ENCODE measurements around the gene GOPC. TPM values are rescaled to one million over a fixed set of nuclear protein-coding genes. Genes with fewer than 3 reads are reported as not detected.

The GOPC gene
- total RNA-seq, 2 experiments from 2014 or later = 20.1 to 29.1 TPM

DNA sequence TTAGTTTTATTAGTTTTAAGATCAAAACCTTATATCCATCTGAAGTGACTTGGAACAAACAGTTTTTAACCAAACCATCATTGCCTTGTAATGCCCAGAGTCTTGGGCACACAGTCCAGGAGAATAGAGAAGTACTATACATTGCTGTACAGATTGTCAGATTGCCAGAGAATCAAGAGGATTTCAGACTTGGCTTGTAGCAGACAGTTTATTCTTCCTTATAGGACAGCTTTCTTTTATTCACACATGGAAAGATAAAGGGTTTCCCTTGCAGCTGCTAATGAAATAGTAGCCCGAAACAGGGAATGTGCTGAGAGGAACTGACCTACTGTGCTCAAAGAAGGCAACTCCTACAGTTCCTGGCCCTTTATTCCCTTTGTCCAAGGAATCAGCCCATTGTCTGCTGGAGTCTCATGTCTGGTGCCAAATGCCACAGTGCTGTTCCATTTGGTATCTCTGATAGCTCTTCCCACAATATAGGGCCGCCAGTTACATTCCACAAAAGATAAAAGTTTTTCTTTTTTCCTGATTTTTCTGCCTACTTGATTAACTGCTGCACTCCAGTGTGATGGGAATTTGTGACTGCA lies 89.2 kb downstream of the GOPC start:
- ChIA-PET POLR2A (no interaction called here), CTCF (ENCODE audit: unreplicated experiment) (no interaction called here)
- Histone ChIP-seq H2AFZ (ENCODE audit: low read length) (no peak overlapping the region), H3K4me2 (ENCODE audit: low read length) (no peak overlapping the region), H3K4me1 (ENCODE audit: insufficient read depth, low read length, poor library complexity, severe bottlenecking) (no peaks in the 10 kb centered on the region), H3K9me3 (ENCODE audit: low read length) (no peaks in the 10 kb centered on the region), H3K36me3 (ENCODE audit: insufficient read depth, low read length) (no peaks in the 10 kb centered on the region), H4K20me1 (ENCODE audit: insufficient read depth, low read length) (no peaks in the 10 kb centered on the region), H3K27ac (ENCODE audit: low read depth, low read length, poor library complexity, severe bottlenecking) (no peak overlapping the region), H3K9me2 (ENCODE audit: insufficient read depth, low read length) (no peaks in the 10 kb centered on the region), H3K79me2 (ENCODE audit: insufficient read depth, low read depth, low read length) (no peaks in the 10 kb centered on the region), H3K4me3 (ENCODE audit: low read depth, low read length, poor library complexity, severe bottlenecking) (no peak overlapping the region)
- BruUV-seq (replicated peaks) = no TSS peak
- no peak for TF ChIP-seq EZH2phosphoT487 (IDR thresholded peaks at IDR 0.05; ENCODE audit: borderline replicate concordance, low read depth, low read length)
- TF ChIP-seq, protein P1, sequence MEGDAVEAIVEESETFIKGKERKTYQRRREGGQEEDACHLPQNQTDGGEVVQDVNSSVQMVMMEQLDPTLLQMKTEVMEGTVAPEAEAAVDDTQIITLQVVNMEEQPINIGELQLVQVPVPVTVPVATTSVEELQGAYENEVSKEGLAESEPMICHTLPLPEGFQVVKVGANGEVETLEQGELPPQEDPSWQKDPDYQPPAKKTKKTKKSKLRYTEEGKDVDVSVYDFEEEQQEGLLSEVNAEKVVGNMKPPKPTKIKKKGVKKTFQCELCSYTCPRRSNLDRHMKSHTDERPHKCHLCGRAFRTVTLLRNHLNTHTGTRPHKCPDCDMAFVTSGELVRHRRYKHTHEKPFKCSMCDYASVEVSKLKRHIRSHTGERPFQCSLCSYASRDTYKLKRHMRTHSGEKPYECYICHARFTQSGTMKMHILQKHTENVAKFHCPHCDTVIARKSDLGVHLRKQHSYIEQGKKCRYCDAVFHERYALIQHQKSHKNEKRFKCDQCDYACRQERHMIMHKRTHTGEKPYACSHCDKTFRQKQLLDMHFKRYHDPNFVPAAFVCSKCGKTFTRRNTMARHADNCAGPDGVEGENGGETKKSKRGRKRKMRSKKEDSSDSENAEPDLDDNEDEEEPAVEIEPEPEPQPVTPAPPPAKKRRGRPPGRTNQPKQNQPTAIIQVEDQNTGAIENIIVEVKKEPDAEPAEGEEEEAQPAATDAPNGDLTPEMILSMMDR (conservative IDR thresholded peaks at IDR 0.05; ENCODE audit: low read length) = no peak
- intact Hi-C loops (cut with micrococcal nuclease; ENCODE audit: unreplicated experiment) = no loop called here
- DNase-seq (ENCODE audit: low spot score) = no peak

DNA sequence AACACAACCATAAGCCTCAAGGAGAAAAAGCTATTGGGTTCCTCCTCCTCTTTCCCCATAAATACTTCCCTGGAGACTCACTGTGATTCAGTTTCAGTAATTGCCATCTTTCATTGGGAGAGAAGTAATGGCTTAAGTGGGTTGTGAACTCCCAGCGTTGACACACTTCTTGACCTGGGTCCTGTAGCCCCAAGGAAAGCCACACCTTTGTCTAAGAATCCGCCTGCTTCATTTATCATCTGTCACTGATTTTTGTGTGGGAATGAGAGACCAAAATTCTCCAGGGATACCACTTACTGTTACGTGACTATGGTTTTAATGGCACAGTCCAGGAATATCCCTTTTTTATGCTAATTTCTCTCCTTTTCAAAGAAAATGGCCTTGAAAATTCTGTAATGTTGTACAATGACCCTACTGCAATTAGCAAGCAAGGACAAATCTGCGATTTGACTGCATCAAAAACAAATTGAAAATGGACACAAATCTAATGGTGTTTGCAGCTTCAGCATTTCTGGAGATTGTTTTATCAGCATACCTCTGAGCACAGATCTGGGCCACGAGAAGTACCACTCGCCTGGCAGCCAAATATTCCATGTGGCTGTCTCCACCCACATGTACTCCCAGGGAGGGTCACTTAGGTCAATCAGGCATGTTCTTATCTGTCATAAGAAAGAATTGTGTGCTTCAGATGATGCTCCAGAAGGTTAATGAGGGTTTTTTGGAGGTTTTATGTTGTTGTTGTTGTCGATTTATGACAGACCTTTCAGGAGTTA lies 90.1 kb downstream of the GOPC start:
- BruUV-seq (replicated peaks) = no TSS peak

More for the DNA sequence above, 90.1 kb downstream of the GOPC start:
- no peak overlapping the region for H2AFZ ChIP-seq (ENCODE audit: low read length)
- ChIA-PET POLR2A (no interaction called here), CTCF (ENCODE audit: unreplicated experiment) (no interaction called here)
- DNase-seq (ENCODE audit: low spot score) = no peak
- intact Hi-C loops (cut with micrococcal nuclease; ENCODE audit: unreplicated experiment) = no loop called here
- no peak overlapping the region for H3K4me2 ChIP-seq (ENCODE audit: low read length)
- TF ChIP-seq, protein P1 (conservative IDR thresholded peaks at IDR 0.05; ENCODE audit: low read length) = no peak
- no peak for TF ChIP-seq EZH2phosphoT487 (IDR thresholded peaks at IDR 0.05; ENCODE audit: borderline replicate concordance, low read depth, low read length)
- no peaks in the 10 kb centered on the region; the same call in 1 of the 2 replicates for H4K20me1 ChIP-seq (ENCODE audit: insufficient read depth, low read length)
- H3K4me3 ChIP-seq (ENCODE audit: low read depth, low read length, poor library complexity, severe bottlenecking) = no peak overlapping the region
- no peaks in the 10 kb centered on the region for H3K36me3 ChIP-seq (ENCODE audit: insufficient read depth, low read length)
- no peaks in the 10 kb centered on the region for H3K4me1 ChIP-seq (ENCODE audit: insufficient read depth, low read length, poor library complexity, severe bottlenecking)
- no peaks in the 10 kb centered on the region for H3K9me2 ChIP-seq (ENCODE audit: insufficient read depth, low read length)
- H3K9me3 ChIP-seq (ENCODE audit: low read length) = no peaks in the 10 kb centered on the region
- H3K79me2 ChIP-seq (ENCODE audit: insufficient read depth, low read depth, low read length) = no peaks in the 10 kb centered on the region
- no peak overlapping the region for H3K27ac ChIP-seq (ENCODE audit: low read depth, low read length, poor library complexity, severe bottlenecking)

Other genes with a start within 250 kb of the GOPC start
- gene ROS1, start 176.6 kb downstream of the GOPC start, total RNA-seq (2014; rRNA removed; shearing (Covaris generic)) = not detected in 2 replicates
- not detected in 2 replicates for gene ROS1, start 176.6 kb downstream of the GOPC start, total RNA-seq (2022)
- not detected in 2 replicates for gene DCBLD1, start 119.8 kb downstream of the GOPC start, total RNA-seq (2014; rRNA removed; shearing (Covaris generic))
- 0.08 and 0.39 TPM in 2 replicates for gene DCBLD1, start 119.8 kb downstream of the GOPC start, total RNA-seq (2022)
- 8.9 and 9.8 TPM in 2 replicates for gene NUS1, start 73.0 kb upstream of the GOPC start, total RNA-seq (2014; rRNA removed; shearing (Covaris generic))
- gene NUS1, start 73.0 kb upstream of the GOPC start, total RNA-seq (2022) = 34.0 and 35.7 TPM in 2 replicates